HG03457 (cell line): Measurements from ENCODE around the gene WNT7B.

Experiments
- ATAC-seq: cut with Tn5 transposase; IDR thresholded peaks from one replicate; pipeline ENCODE4 v1.9.1; 2021; ENCODE audit warnings: moderate number of reproducible peaks; ENCODE audit not compliant: unreplicated experiment

Gene WNT7B

GRCh38 chr22:45977003-45977411, at the start of gene WNT7B:
WNT7B (minus strand) TSS chr22:45977162; CDS start chr22:45976754, 408 bp downstream.
- no peak for ATAC-seq

GRCh38 chr22:46025973-46026898, 49.3 kb upstream of the WNT7B start:
- ATAC-seq, result no peak

- ATAC-seq, result no peak
Observed at GRCh38 chr22:46025225-46025972, 48.4 kb upstream of the WNT7B start.

- no peak for ATAC-seq
Observed at GRCh38 chr22:46024136-46024840, 47.3 kb upstream of the WNT7B start.

GRCh38 chr22:46023558-46023981, 46.6 kb upstream of the WNT7B start:
- ATAC-seq, result no peak

GRCh38 chr22:46022881-46023512, 46.0 kb upstream of the WNT7B start:
- ATAC-seq, result no peak

GRCh38 chr22:46021577-46021976, 44.6 kb upstream of the WNT7B start:
- ATAC-seq, result no peak

GRCh38 chr22:46019351-46019750, 42.4 kb upstream of the WNT7B start:
- no peak for ATAC-seq

- no peak for ATAC-seq
Observed at GRCh38 chr22:46018859-46019258, 41.9 kb upstream of the WNT7B start.

GRCh38 chr22:46017166-46017565, 40.2 kb upstream of the WNT7B start:
- no peak for ATAC-seq

- ATAC-seq, result no peak
Observed at GRCh38 chr22:46013460-46014416, 36.8 kb upstream of the WNT7B start.

GRCh38 chr22:46012881-46013281, 35.9 kb upstream of the WNT7B start:
- no peak for ATAC-seq

- ATAC-seq, result no peak
Observed at GRCh38 chr22:46012182-46012880, 35.4 kb upstream of the WNT7B start.

GRCh38 chr22:46011627-46012181, 34.7 kb upstream of the WNT7B start:
- no peak for ATAC-seq

- ATAC-seq, result no peak
Observed at GRCh38 chr22:46010951-46011626, 34.1 kb upstream of the WNT7B start.

- ATAC-seq, result no peak
Observed at GRCh38 chr22:46010207-46010867, 33.4 kb upstream of the WNT7B start.

- no peak for ATAC-seq
Observed at GRCh38 chr22:46009730-46010129, 32.8 kb upstream of the WNT7B start.
